HepG2 (cell line): ENCODE results near the gene PNKD. TPM values are rescaled to one million over a fixed set of nuclear protein-coding genes. Genes with fewer than 3 reads are reported as not detected.

ENCODE experiments used
- DBP ChIP-seq: sonication (generic); formaldehyde crosslinking; IDR thresholded peaks from 2 replicates; pipeline ENCODE4 v1.4.0; 2020; ENCODE audit warnings: missing genetic modification reagents; ENCODE audit errors: not compliant biosample characterization
- KAT8 ChIP-seq: IDR thresholded peaks from 2 replicates; pipeline ENCODE4 v1.6.1; 2016; ENCODE audit warnings: missing genetic modification reagents, missing compliant biosample characterization
- LRRFIP1 ChIP-seq: sonication (generic); formaldehyde crosslinking; conservative IDR thresholded peaks from 2 replicates; pipeline ENCODE4 v1.4.0; 2020; ENCODE audit warnings: missing genetic modification reagents
- MEIS2 ChIP-seq: sonication (generic); formaldehyde crosslinking; IDR thresholded peaks from 2 replicates; pipeline ENCODE4 v1.9.0; 2021; ENCODE audit warnings: mild to moderate bottlenecking, missing genetic modification reagents
- MXD1 ChIP-seq: sonication (generic); formaldehyde crosslinking; IDR thresholded peaks from 2 replicates; pipeline ENCODE4 v1.4.0; 2020; ENCODE audit warnings: mild to moderate bottlenecking, missing genetic modification reagents
- MXI1 ChIP-seq: IDR thresholded peaks from 3 replicates; pipeline ENCODE4 v1.6.1; 2012; ENCODE audit warnings: low read depth, low read length, inconsistent platforms, borderline replicate concordance
- SP2 ChIP-seq: sonication (generic); formaldehyde crosslinking; IDR thresholded peaks from 2 replicates; pipeline ENCODE4 v1.5.1; 2020; ENCODE audit warnings: mild to moderate bottlenecking, missing genetic modification reagents
- ZFAT ChIP-seq: sonication (generic); formaldehyde crosslinking; conservative IDR thresholded peaks from 2 replicates; pipeline ENCODE4 v1.8.1; 2023; ENCODE audit warnings: missing genetic modification reagents, inconsistent platforms
- ZFP36 ChIP-seq: fragments of 150-350 bp; IDR thresholded peaks from 2 replicates; pipeline ENCODE4 v1.6.1; 2018; ENCODE audit warnings: borderline replicate concordance, low read length, low read depth; ENCODE audit not compliant: partially characterized antibody
- ZNF414 ChIP-seq: sonication (generic); formaldehyde crosslinking; IDR thresholded peaks from 2 replicates; pipeline ENCODE4 v1.5.0; 2020; ENCODE audit warnings: missing genetic modification reagents
- ZNF609 ChIP-seq: sonication (generic); formaldehyde crosslinking; IDR thresholded peaks from 2 replicates; pipeline ENCODE4 v1.4.0; 2020; ENCODE audit warnings: mild to moderate bottlenecking, missing genetic modification reagents, borderline replicate concordance
- ZNF672 ChIP-seq: sonication (generic); formaldehyde crosslinking; IDR thresholded peaks from 2 replicates; pipeline ENCODE4 v1.8.1; 2022; ENCODE audit warnings: missing genetic modification reagents
- ZNF746 ChIP-seq: sonication (generic); formaldehyde crosslinking; IDR thresholded peaks from 2 replicates; pipeline ENCODE4 v1.8.0; 2022; ENCODE audit warnings: mild to moderate bottlenecking, missing genetic modification reagents
- ZNF777 ChIP-seq: sonication (generic); formaldehyde crosslinking; IDR thresholded peaks from 2 replicates; pipeline ENCODE4 v1.4.0; 2020; ENCODE audit warnings: missing genetic modification reagents
- ZNF790 ChIP-seq: sonication (generic); formaldehyde crosslinking; IDR thresholded peaks from 2 replicates; pipeline ENCODE4 v1.8.0; 2022; ENCODE audit warnings: missing genetic modification reagents, mild to moderate bottlenecking, borderline replicate concordance
- ZNF816 ChIP-seq: sonication (generic); formaldehyde crosslinking; IDR thresholded peaks from 2 replicates; pipeline ENCODE4 v1.8.0; 2022; ENCODE audit warnings: missing genetic modification reagents, mild to moderate bottlenecking, borderline replicate concordance
- ZNF850 ChIP-seq: sonication (generic); formaldehyde crosslinking; conservative IDR thresholded peaks from 2 replicates; pipeline ENCODE4 v1.9.0; 2021; ENCODE audit warnings: mild to moderate bottlenecking, missing genetic modification reagents
- polyA plus RNA-seq, 8 experiments: library from polyadenylated mRNA; depleted of rRNA in 3 of 8; stranded (reverse) in 7 of 8; unstranded in 1 of 8; fragments of >200 nt; fragmentation: Illumina TruSeq in 4 of 8; extraction: Trizol in 4 of 8; gene quantifications; 2 replicates each; pipeline versions ENCODE4 v1.2.1 to v1.2.3, GENCODE V29; 2011 to 2016; ENCODE audit warnings: low read depth in 4 of 8, missing spikeins in 1 of 8, mixed read lengths in 1 of 8; ENCODE audit not compliant: insufficient read depth in 1 of 8
- total RNA-seq, 5 experiments: library from RNA; depleted of rRNA; stranded (reverse); fragments of >200 nt; fragmentation: Illumina TruSeq; extraction: Trizol; gene quantifications; 2 replicates each; pipeline ENCODE4 v1.2.3, GENCODE V29; 2016; ENCODE audit warnings: low read depth in 1 of 5

PNKD gene
- total and polyA plus RNA-seq, 2 of the 13 experiments (the other 11 are each of a cell fraction or from before 2014, with no cell fraction given), result 55.9 to 80.4 TPM

- TF ChIP-seq ZNF672 (CRISPR knock-in tag), result no peak
- TF ChIP-seq MEIS2 (CRISPR knock-in tag), result peak; percentile 74
- TF ChIP-seq KAT8 (CRISPR knock-in tag), result peak; percentile 94
- no peak; the same call in 1 of the 2 replicates for TF ChIP-seq ZNF746
- peak; percentile 66; the same call in 1 of the 2 replicates for TF ChIP-seq ZFAT (CRISPR knock-in tag)
- no peak for TF ChIP-seq ZFP36
- TF ChIP-seq ZNF609 (CRISPR knock-in tag), result peak; percentile 4; the same call in 1 of the 2 replicates
- peak; percentile 99 for TF ChIP-seq SP2 (CRISPR knock-in tag)
- TF ChIP-seq MXI1, result peak; percentile 83; the same call in 2 of the 3 replicates
- peak; percentile 61 for TF ChIP-seq ZNF777 (CRISPR knock-in tag)
- no peak for TF ChIP-seq ZNF414 (CRISPR knock-in tag)
- TF ChIP-seq ZNF790 (CRISPR knock-in tag), result no peak
- no peak for TF ChIP-seq LRRFIP1 (CRISPR knock-in tag)
- 0 out of 2 replicates have a peak, but pooled peaks have one; percentile 62 for TF ChIP-seq ZNF816 (CRISPR knock-in tag)
- no peak for TF ChIP-seq ZNF850 (CRISPR knock-in tag)
- peak; percentile 76; the same call in 1 of the 2 replicates for TF ChIP-seq MXD1
- peak; percentile 95 for TF ChIP-seq DBP (CRISPR knock-in tag)
These were observed at the start of gene PNKD, which contains the start of gene AAMP (continued) for GRCh38 chr2:218269900-218270720.
